Gastrocnemius medialis (tissue), 4 donors: Measurements from ENCODE around the gene UTS2B. TPM values are rescaled to one million over a fixed set of nuclear protein-coding genes. Genes with fewer than 3 reads are reported as not detected.

Experiments used
- ATAC-seq, 2 donors: fragments of 150-250 bp; one replicate each; pipeline ENCODE4 v1.9.1; 2016
- DNase-seq, 2 donors: peaks; one replicate each; pipeline ENCODE4 v3.0.0-alpha.2; 2019
- H3K27ac ChIP-seq, 4 donors: fragments of 200-600 bp; sonication (generic); 1 replicate in 1 of 4; 2 replicates in 3 of 4; pipeline ENCODE4 v1.5.1; 2016 to 2018; ENCODE audit warnings: mild to moderate bottlenecking in 2 of 4, moderate library complexity in 1 of 4
- H3K27me3 ChIP-seq, 3 donors: fragments of 200-600 bp; sonication (generic) in 2 of 3; 1 replicate in 1 of 3; 2 replicates in 2 of 3; pipeline versions ENCODE4 v1.5.1 to v1.6.0; 2016 to 2019; ENCODE audit warnings: mild to moderate bottlenecking in 1 of 3, moderate library complexity in 1 of 3
- H3K36me3 ChIP-seq, 2 donors: fragments of 200-600 bp; sonication (generic) in 1 of 2; one replicate each; pipeline ENCODE4 v1.5.1; 2017 to 2018
- H3K4me1 ChIP-seq, 2 donors: fragments of 200-600 bp; sonication (generic) in 1 of 2; one replicate each; pipeline ENCODE4 v1.5.1; 2016 to 2017; ENCODE audit warnings: mild to moderate bottlenecking in 2 of 2
- H3K4me3 ChIP-seq, 4 donors: fragments of 200-600 bp; sonication (generic) in 3 of 4; 1 replicate in 1 of 4; 2 replicates in 3 of 4; pipeline ENCODE4 v1.5.1; 2016 to 2019; ENCODE audit warnings: mild to moderate bottlenecking in 2 of 4
- H3K9me3 ChIP-seq, 3 donors: fragments of 200-600 bp; sonication (generic) in 2 of 3; 1 replicate in 1 of 3; 2 replicates in 2 of 3; pipeline ENCODE4 v1.5.1; 2016 to 2019
- POLR2A ChIP-seq, 2 donors: fragments of 450-650 bp; IDR thresholded peaks; one replicate each; pipeline ENCODE4 v1.6.1; 2017; ENCODE audit warnings: antibody characterized with exemption in 2 of 2, mild to moderate bottlenecking in 2 of 2, moderate library complexity in 2 of 2
- in situ Hi-C, 4 donors: fragments of 200-750 bp; cut with MboI; loops; one replicate each; pipeline versions ENCODE4 v1.15.0 to v1.8.0; 2017; ENCODE audit warnings: low sequenced_read_pairs in 4 of 4
- intact Hi-C: fragments of 100-400 bp; cut with DNase I; formaldehyde crosslinking; loops from one replicate; pipeline ENCODE4 v1.15.1; 2023; ENCODE audit warnings: low total_unique reads
- total RNA-seq, 4 donors: library from RNA; depleted of rRNA; stranded (reverse); fragments of >200 nt; gene quantifications; one replicate each; pipeline versions ENCODE4 v1.1.0 to v1.2.3, GENCODE V29; 2016
- TF ChIP-seq, protein P1 (sequence below), 5 experiments: fragments of 450-650 bp in 3 of 5; fragments of 200-600 bp in 2 of 5; sonication (generic) in 2 of 5; IDR thresholded peaks in 4 of 5; conservative IDR thresholded peaks in 1 of 5; 1 replicate in 4 of 5; 2 replicates in 1 of 5; pipeline ENCODE4 v1.5.1; 2016 to 2019; ENCODE audit warnings: antibody characterized with exemption in 5 of 5, mild to moderate bottlenecking in 3 of 5, moderate library complexity in 3 of 5

The UTS2B gene
- total RNA-seq, 4 donors from 2014 or later, result not detected

DNA sequence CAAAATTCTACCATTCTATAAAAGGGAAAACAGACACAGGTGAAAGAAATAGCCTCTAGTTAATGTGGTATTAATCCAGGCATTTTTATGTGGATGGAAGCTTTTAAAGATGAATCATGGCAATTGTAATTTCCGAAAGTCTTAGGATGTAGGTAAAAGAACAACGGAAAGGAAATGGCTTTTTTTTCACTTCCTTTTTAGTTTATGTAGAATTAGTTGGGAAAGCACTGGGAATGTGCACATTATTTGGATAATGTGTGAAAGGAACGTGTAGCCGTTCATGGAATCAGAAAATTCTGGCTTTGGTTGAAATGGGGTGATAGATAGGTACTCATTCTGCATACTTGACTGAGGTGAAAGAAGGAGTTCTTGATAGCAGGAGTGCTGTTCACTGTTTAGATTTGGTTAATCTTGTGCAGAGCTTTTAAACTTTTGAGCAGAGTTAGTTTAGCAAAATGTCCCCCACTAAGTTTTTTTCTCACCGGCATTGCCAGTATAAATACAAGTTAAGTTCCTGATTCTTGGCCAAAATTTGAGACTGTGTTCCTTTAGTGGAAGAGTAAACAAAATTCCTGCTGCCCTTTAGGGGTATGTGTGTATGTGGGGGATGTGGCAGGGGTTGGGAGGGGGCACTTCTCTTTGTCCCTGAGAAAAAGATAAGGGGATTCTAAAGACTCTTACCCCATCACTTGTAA, 20.2 kb upstream of the UTS2B start:
- peaks cover 61 to 78% of the 10 kb centered on the region in 2 donors for H3K4me1 ChIP-seq
- intact Hi-C loops (loop anchor here (2.0 kb wide), 1 partner anchor 18 kb away; no protein-coding TSS in a partner anchor), in situ Hi-C loops (no loop called here)
- DNase-seq (no peak), ATAC-seq (no peak)
- H3K36me3 ChIP-seq, result no peaks in the 10 kb centered on the region
- no peaks in the 10 kb centered on the region for H3K9me3 ChIP-seq
- H3K27me3 ChIP-seq, result no peaks in the 10 kb centered on the region
- peak overlapping the region; percentile 18 to 55 (median 46) for H3K27ac ChIP-seq
- peak overlapping the region in 1 of 4 donors; percentile 3 for H3K4me3 ChIP-seq
- TF ChIP-seq POLR2A (IDR thresholded peaks at IDR 0.05), result no peak
- TF ChIP-seq, protein P1, sequence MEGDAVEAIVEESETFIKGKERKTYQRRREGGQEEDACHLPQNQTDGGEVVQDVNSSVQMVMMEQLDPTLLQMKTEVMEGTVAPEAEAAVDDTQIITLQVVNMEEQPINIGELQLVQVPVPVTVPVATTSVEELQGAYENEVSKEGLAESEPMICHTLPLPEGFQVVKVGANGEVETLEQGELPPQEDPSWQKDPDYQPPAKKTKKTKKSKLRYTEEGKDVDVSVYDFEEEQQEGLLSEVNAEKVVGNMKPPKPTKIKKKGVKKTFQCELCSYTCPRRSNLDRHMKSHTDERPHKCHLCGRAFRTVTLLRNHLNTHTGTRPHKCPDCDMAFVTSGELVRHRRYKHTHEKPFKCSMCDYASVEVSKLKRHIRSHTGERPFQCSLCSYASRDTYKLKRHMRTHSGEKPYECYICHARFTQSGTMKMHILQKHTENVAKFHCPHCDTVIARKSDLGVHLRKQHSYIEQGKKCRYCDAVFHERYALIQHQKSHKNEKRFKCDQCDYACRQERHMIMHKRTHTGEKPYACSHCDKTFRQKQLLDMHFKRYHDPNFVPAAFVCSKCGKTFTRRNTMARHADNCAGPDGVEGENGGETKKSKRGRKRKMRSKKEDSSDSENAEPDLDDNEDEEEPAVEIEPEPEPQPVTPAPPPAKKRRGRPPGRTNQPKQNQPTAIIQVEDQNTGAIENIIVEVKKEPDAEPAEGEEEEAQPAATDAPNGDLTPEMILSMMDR (IDR thresholded peaks at IDR 0.05 in 4 of 5, conservative IDR thresholded peaks at IDR 0.05 in 1 of 5), result no peak

DNA sequence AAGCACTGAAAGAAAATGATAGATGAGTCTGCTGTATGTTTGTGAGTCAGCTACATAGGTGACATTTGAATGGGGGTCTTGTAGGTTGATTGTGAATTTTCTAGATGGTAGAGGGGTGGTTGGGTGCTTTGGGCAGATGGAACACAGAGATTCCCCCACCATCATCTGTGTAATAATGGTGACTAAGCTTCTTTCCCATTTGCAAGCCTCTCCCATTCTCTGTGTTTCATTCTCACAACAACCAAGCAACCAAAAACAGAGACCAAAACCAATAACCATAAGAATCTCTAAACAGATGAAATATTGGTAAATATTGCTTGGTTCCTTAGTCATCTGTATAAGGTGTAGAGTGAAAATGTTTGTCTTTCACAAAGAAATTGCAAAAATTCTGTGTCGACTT, 17.8 kb upstream of the UTS2B start:
- Histone ChIP-seq H3K4me3 (no peak overlapping the region), H3K36me3 (no peaks in the 10 kb centered on the region), H3K27ac (no peak overlapping the region), H3K27me3 (no peaks in the 10 kb centered on the region), H3K4me1 (peaks cover 61 to 62% of the 10 kb centered on the region in 2 donors), H3K9me3 (no peaks in the 10 kb centered on the region)
- DNase-seq (no peak), ATAC-seq (no peak)
- intact Hi-C loops (no loop called here), in situ Hi-C loops (no loop called here)
- no peak for TF ChIP-seq POLR2A (IDR thresholded peaks at IDR 0.05)
- TF ChIP-seq, protein P1 (IDR thresholded peaks at IDR 0.05 in 4 of 5, conservative IDR thresholded peaks at IDR 0.05 in 1 of 5), result no peak

DNA sequence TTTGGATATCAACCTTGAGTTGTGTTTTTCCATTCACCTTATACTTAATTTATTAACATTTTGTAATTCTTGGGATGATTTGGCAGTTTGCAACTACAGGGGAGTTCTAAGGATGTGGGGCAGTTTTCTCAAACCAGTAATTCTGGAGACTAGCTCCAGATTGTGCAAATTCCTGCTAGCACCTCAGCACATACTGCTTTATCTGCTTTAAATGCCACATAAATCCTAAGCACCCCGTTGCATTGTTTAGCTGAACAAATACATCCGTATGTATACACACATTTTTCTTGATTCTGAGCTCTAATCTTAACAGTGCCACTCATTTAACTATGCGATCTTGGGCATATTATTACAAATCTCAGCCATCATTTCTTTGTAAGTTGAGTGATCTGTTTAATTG, 16.9 kb upstream of the UTS2B start:
- Histone ChIP-seq H3K9me3 (no peaks in the 10 kb centered on the region), H3K4me1 (peaks cover 59 to 60% of the 10 kb centered on the region in 2 donors), H3K27me3 (no peaks in the 10 kb centered on the region), H3K36me3 (no peaks in the 10 kb centered on the region), H3K27ac (no peak overlapping the region), H3K4me3 (no peak overlapping the region)
- ATAC-seq (no peak), DNase-seq (no peak)
- TF ChIP-seq POLR2A (IDR thresholded peaks at IDR 0.05), result no peak
- in situ Hi-C loops, result no loop called here
- intact Hi-C loops, result no loop called here

DNA sequence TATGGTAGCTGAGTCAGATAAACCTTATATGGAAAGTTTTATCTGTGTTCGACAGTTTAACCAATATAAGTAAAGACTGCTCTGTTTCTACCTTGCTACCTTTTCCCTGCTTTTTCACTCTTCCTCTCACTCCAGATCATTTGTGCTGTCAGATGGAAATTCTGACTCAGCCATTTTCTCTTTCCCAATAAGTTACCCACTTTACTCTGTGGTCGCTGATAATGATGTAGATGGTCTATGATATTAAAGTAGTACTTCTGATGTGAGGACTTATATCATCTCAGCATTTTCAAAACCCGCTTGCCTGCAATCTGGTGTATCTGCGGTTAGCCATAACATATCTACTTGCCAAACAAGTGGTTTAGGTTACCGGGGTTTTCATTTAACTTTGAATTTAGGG, 15.0 kb upstream of the UTS2B start:
- Histone ChIP-seq H3K27ac (no peak overlapping the region), H3K4me1 (peaks cover 50 to 59% of the 10 kb centered on the region in 2 donors), H3K27me3 (no peaks in the 10 kb centered on the region), H3K9me3 (no peaks in the 10 kb centered on the region), H3K36me3 (no peaks in the 10 kb centered on the region), H3K4me3 (no peak overlapping the region)
- TF ChIP-seq, protein P1 (IDR thresholded peaks at IDR 0.05 in 4 of 5, conservative IDR thresholded peaks at IDR 0.05 in 1 of 5), result no peak
- TF ChIP-seq POLR2A (IDR thresholded peaks at IDR 0.05), result no peak
- intact Hi-C loops (no loop called here), in situ Hi-C loops (no loop called here)
- DNase-seq, result no peak
- no peak for ATAC-seq

DNA sequence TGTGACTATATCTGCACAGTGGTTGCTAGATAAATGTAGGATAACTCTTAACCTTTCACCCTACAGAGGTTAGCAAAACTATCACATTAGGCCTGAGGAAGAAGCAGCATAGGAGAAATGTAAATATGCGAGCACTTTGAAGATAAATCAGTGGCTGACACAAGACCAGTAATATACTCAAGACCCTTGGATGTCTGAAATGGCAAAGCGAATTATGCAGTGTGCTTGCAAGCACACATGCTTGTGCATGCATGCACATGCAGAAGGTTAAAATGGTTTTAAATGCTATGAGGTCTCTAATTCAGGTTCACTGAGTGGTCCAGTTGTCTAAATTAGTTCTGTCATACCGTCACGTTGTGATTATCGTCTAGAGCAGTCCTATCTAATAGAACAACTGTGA, 13.6 kb upstream of the UTS2B start:
- ATAC-seq (no peak), DNase-seq (no peak)
- no peak overlapping the region for H3K4me3 ChIP-seq
- TF ChIP-seq POLR2A (IDR thresholded peaks at IDR 0.05), result no peak
- TF ChIP-seq, protein P1 (IDR thresholded peaks at IDR 0.05 in 4 of 5, conservative IDR thresholded peaks at IDR 0.05 in 1 of 5), result no peak
- intact Hi-C loops, result no loop called here
- no peaks in the 10 kb centered on the region for H3K36me3 ChIP-seq
- in situ Hi-C loops, result no loop called here
- H3K27me3 ChIP-seq, result no peaks in the 10 kb centered on the region
- H3K4me1 ChIP-seq, result peaks cover 51 to 59% of the 10 kb centered on the region in 2 donors
- H3K27ac ChIP-seq, result no peak overlapping the region
- H3K9me3 ChIP-seq, result no peaks in the 10 kb centered on the region
